Thyroid gland (tissue), 4 donors: ENCODE results near the gene ESCO1. TPM values are rescaled to one million over a fixed set of nuclear protein-coding genes. Genes with fewer than 3 reads are reported as not detected.

Source experiments
- DNase-seq, 2 donors: peaks; one replicate each; pipeline ENCODE4 v3.0.0-alpha.2; 2019
- H3K27ac ChIP-seq, 3 donors: fragments of 200-600 bp; sonication (generic); 1 replicate in 2 of 3; 2 replicates in 1 of 3; pipeline ENCODE4 v1.5.1; 2016 to 2019; ENCODE audit warnings: mild to moderate bottlenecking in 1 of 3, moderate library complexity in 1 of 3
- H3K27me3 ChIP-seq: fragments of 200-600 bp; sonication (generic); one replicate; pipeline ENCODE4 v1.5.1; 2019
- H3K36me3 ChIP-seq, 2 donors: fragments of 200-600 bp; sonication (generic); one replicate each; pipeline ENCODE4 v1.5.1; 2016 to 2019
- H3K4me1 ChIP-seq, 2 donors: fragments of 200-600 bp; sonication (generic); one replicate each; pipeline ENCODE4 v1.5.1; 2017 to 2019
- H3K4me3 ChIP-seq, 3 donors: fragments of 200-600 bp; sonication (generic); replicated peaks in 1 of 3; 1 replicate in 2 of 3; 2 replicates in 1 of 3; pipeline ENCODE4 v1.5.1; 2016; ENCODE audit warnings: mild to moderate bottlenecking in 1 of 3
- H3K9me3 ChIP-seq: fragments of 200-600 bp; sonication (generic); one replicate; pipeline ENCODE4 v1.5.1; 2017
- POLR2A ChIP-seq, 2 donors: fragments of 450-650 bp; IDR thresholded peaks; one replicate each; pipeline ENCODE4 v1.6.1; 2017; ENCODE audit warnings: antibody characterized with exemption in 2 of 2, mild to moderate bottlenecking in 2 of 2, moderate library complexity in 1 of 2
- WGBS, 2 donors: methylation state at CpG; one replicate each; pipeline ENCODE4 v1.1.5; 2017; 5-methylcytosine and 5-hydroxymethylcytosine counted together
- intact Hi-C: fragments of 100-400 bp; cut with DNase I; formaldehyde crosslinking; loops from one replicate; pipeline ENCODE4 v1.15.1; 2023
- total RNA-seq, 4 donors: library from RNA; depleted of rRNA; stranded (reverse); fragments of >200 nt; gene quantifications; one replicate each; pipeline ENCODE4 v1.2.3, GENCODE V29; 2016
- TF ChIP-seq, protein P1 (sequence below), 6 experiments: fragments of 200-600 bp in 3 of 6; fragments of 450-650 bp in 3 of 6; sonication (generic) in 3 of 6; IDR thresholded peaks; one replicate each; pipeline ENCODE4 v1.5.1; 2016 to 2019; ENCODE audit warnings: antibody characterized with exemption in 6 of 6, mild to moderate bottlenecking in 2 of 6, inconsistent platforms in 1 of 6, moderate library complexity in 1 of 6

Gene ESCO1
- total RNA-seq, 4 donors from 2014 or later = 24.6 to 38.3 (median 31.3) TPM

- 95% methylated on average over 4 of the region's 4 CpGs for WGBS, 2 donors
- no peak for DNase-seq
- H3K36me3 ChIP-seq = peaks cover 4 to 18% of the 10 kb centered on the region in 2 donors
- no peak for TF ChIP-seq POLR2A (IDR thresholded peaks at IDR 0.05)
- TF ChIP-seq, protein P1, sequence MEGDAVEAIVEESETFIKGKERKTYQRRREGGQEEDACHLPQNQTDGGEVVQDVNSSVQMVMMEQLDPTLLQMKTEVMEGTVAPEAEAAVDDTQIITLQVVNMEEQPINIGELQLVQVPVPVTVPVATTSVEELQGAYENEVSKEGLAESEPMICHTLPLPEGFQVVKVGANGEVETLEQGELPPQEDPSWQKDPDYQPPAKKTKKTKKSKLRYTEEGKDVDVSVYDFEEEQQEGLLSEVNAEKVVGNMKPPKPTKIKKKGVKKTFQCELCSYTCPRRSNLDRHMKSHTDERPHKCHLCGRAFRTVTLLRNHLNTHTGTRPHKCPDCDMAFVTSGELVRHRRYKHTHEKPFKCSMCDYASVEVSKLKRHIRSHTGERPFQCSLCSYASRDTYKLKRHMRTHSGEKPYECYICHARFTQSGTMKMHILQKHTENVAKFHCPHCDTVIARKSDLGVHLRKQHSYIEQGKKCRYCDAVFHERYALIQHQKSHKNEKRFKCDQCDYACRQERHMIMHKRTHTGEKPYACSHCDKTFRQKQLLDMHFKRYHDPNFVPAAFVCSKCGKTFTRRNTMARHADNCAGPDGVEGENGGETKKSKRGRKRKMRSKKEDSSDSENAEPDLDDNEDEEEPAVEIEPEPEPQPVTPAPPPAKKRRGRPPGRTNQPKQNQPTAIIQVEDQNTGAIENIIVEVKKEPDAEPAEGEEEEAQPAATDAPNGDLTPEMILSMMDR (IDR thresholded peaks at IDR 0.05) = no peak
- no peaks in the 10 kb centered on the region for H3K27me3 ChIP-seq
- H3K9me3 ChIP-seq = no peaks in the 10 kb centered on the region
- H3K27ac ChIP-seq = no peak overlapping the region
- H3K4me1 ChIP-seq = no peaks in the 10 kb centered on the region
- H3K4me3 ChIP-seq = no peak overlapping the region
- intact Hi-C loops = no loop called here
These were observed 24.8 kb downstream of the ESCO1 start for GRCh38 chr18:21575656-21576055.

DNA sequence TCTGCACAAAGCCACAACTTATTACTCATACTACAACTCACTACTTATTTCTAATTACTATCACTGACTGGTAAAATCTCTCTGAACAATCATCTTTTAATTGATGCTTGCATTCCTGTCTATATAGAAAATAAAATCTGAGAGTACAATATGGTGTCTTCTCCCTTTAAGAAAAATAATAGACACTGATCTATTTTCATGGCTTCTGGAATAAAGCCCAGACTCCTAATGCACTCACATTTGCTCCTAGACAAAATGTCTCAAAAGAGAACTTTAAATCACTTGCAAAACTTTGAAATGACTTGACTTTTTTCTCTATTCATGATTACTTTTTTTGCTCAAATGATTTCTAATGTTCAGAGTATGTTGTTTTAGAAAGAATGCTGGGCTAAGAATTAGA is 28.7 kb downstream of the ESCO1 start:
- intact Hi-C loops = no loop called here
- no peak for DNase-seq
- TF ChIP-seq POLR2A (IDR thresholded peaks at IDR 0.05) = no peak
- TF ChIP-seq, protein P1 (IDR thresholded peaks at IDR 0.05) = no peak
- no peaks in the 10 kb centered on the region for H3K9me3 ChIP-seq
- H3K27me3 ChIP-seq = no peaks in the 10 kb centered on the region
- H3K4me3 ChIP-seq = no peak overlapping the region
- H3K27ac ChIP-seq = no peak overlapping the region
- no peaks in the 10 kb centered on the region for H3K4me1 ChIP-seq
- H3K36me3 ChIP-seq = peaks cover 4 to 20% of the 10 kb centered on the region in 2 donors

DNA sequence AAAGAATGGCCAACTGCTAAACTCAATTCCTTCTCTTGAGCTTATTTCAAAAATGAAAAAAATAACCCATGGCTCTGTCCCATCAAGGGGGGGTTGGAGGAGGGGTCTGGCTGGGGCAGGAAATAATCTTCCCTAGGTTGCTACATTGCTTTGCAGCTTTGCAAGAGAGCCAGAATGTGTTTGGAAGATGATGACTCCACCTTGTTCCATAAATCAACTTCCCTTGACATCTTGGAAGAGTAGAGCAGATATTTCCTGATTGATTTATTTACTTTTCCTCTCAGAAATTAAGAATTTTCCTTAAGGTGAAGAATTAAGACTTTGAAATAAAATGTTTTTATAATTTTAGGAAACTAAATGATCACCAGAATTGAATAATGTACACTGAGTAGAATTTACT is 41.3 kb downstream of the ESCO1 start:
- Histone ChIP-seq H3K9me3 (no peaks in the 10 kb centered on the region), H3K4me1 (peaks cover 0 to 5% of the 10 kb centered on the region in 2 donors), H3K27ac (no peak overlapping the region), H3K36me3 (peaks cover 14% of the 10 kb centered on the region in 2 donors), H3K27me3 (no peaks in the 10 kb centered on the region), H3K4me3 (no peak overlapping the region)
- no peak for DNase-seq
- intact Hi-C loops = no loop called here
- TF ChIP-seq POLR2A (IDR thresholded peaks at IDR 0.05) = no peak
- TF ChIP-seq, protein P1 (IDR thresholded peaks at IDR 0.05) = no peak

DNA sequence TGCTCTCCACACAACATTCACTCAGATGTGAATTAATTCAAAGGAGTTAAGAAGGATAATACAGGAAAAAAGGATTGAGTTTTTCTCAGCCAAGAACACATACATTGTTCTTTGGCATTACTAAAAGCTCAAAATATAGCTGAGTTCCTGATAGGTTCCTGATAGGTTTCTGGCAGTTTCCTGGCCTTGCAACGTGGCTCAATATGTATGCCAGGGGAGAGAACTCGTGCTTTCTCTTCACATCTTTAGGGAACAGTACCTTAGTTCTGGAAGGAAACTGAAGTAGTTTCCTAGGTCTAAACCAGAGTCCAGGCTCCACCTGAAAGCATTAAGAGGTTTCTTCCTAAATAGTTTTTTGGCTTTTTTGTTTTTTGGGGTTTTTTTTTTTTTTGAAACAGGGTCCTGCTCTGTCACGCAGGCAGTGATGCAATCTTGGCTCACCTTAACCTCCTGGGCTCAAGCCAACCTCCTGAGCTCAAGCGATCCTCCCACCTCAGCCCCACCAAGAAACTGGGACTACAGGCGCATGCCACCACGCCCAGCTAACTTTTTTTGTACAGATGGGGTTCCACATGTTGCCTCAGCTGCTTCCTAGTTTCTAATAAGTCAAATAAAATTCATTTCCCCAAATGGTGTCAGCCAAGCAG is 42.8 kb downstream of the ESCO1 start:
- intact Hi-C loops = no loop called here
- no peak overlapping the region for H3K27ac ChIP-seq
- H3K36me3 ChIP-seq = peaks cover 9 to 14% of the 10 kb centered on the region in 2 donors
- no peak overlapping the region for H3K4me3 ChIP-seq
- no peaks in the 10 kb centered on the region for H3K9me3 ChIP-seq
- TF ChIP-seq, protein P1 (IDR thresholded peaks at IDR 0.05) = no peak
- TF ChIP-seq POLR2A (IDR thresholded peaks at IDR 0.05) = no peak
- WGBS, 2 donors = 79 to 83% methylated on average over 6 of the region's 6 CpGs
- peak; percentile 52 to 61 for DNase-seq
- H3K27me3 ChIP-seq = no peaks in the 10 kb centered on the region
- peaks cover 0 to 5% of the 10 kb centered on the region in 2 donors for H3K4me1 ChIP-seq

GRCh38 chr18:21550510-21550970 is 50.0 kb downstream of the ESCO1 start:
- Histone ChIP-seq H3K9me3 (no peaks in the 10 kb centered on the region), H3K4me1 (no peaks in the 10 kb centered on the region), H3K27me3 (no peaks in the 10 kb centered on the region), H3K27ac (no peak overlapping the region), H3K36me3 (peaks cover 0 to 2% of the 10 kb centered on the region in 2 donors), H3K4me3 (no peak overlapping the region)
- no peak for TF ChIP-seq POLR2A (IDR thresholded peaks at IDR 0.05)
- TF ChIP-seq, protein P1 (IDR thresholded peaks at IDR 0.05) = no peak
- no peak for DNase-seq
- intact Hi-C loops = no loop called here
- 95 to 96% methylated on average over 11 of the region's 11 CpGs for WGBS, 2 donors
